Common myeloid progenitor, CD34-positive (primary cell): ENCODE results near the gene EEPD1.
"Not testable (repeated sequence)": the region's sequence is repeated elsewhere in the genome, so short reads cannot be mapped to it uniquely, and the experiment has no call there.

ENCODE experiments used
- CTCF ChIA-PET: fragments of 350-600 bp; sonication (Branson Sonifier 250); formaldehyde crosslinking; loops from one replicate; lab custom pipeline; 2021; ENCODE audit warnings: antibody characterized with exemption; lab: Charles Lee
- POLR2A ChIA-PET: fragments of 350-600 bp; sonication (Branson Sonifier 250); formaldehyde crosslinking; loops from one replicate; lab custom pipeline; 2021; ENCODE audit warnings: antibody characterized with exemption; lab: Charles Lee
- DNase-seq, 3 donors: peaks; one replicate each; pipeline versions ENCODE4 v3.0.0 to v3.0.0-alpha.2; 2013
- H3K27ac ChIP-seq, 2 experiments: 1 replicate in 1 of 2; 2 replicates in 1 of 2; pipeline ENCODE4 v1.7.0; 2013; ENCODE audit warnings: inconsistent platforms in 2 of 2, low read length in 2 of 2, mild to moderate bottlenecking in 2 of 2, low read depth in 1 of 2, moderate library complexity in 1 of 2; ENCODE audit not compliant: severe bottlenecking in 2 of 2, insufficient read depth in 1 of 2, poor library complexity in 1 of 2
- H3K27me3 ChIP-seq, 5 experiments: replicated peaks in 2 of 5; 1 replicate in 3 of 5; 2 replicates in 2 of 5; pipeline versions ENCODE4 v1.6.1 to v1.7.0; 2013; ENCODE audit warnings: low read length in 4 of 5, mild to moderate bottlenecking in 2 of 5, moderate library complexity in 2 of 5, inconsistent platforms in 1 of 5; ENCODE audit not compliant: insufficient read depth in 5 of 5, control insufficient read depth in 4 of 5
- H3K36me3 ChIP-seq, 4 experiments: 1 replicate in 2 of 4; 2 replicates in 2 of 4; pipeline versions ENCODE4 v1.6.1 to v1.7.0; 2013; ENCODE audit warnings: low read length in 3 of 4, control low read depth in 1 of 4, mild to moderate bottlenecking in 1 of 4; ENCODE audit not compliant: control insufficient read depth in 4 of 4, insufficient read depth in 4 of 4
- H3K4me1 ChIP-seq, 4 experiments: 1 replicate in 3 of 4; 2 replicates in 1 of 4; pipeline versions ENCODE4 v1.6.1 to v1.7.1; 2013; ENCODE audit warnings: low read length in 3 of 4, mild to moderate bottlenecking in 3 of 4, control low read depth in 1 of 4, inconsistent platforms in 1 of 4, moderate library complexity in 1 of 4; ENCODE audit not compliant: control insufficient read depth in 4 of 4, insufficient read depth in 4 of 4; ENCODE audit errors: control extremely low read depth in 1 of 4
- H3K4me3 ChIP-seq, 7 experiments: 1 replicate in 4 of 7; 2 replicates in 3 of 7; pipeline versions ENCODE4 v1.5.1 to v1.7.0; 2013; ENCODE audit warnings: mild to moderate bottlenecking in 7 of 7, low read length in 6 of 7, moderate library complexity in 6 of 7, inconsistent platforms in 2 of 7, low read depth in 2 of 7, control low read depth in 1 of 7; ENCODE audit not compliant: insufficient read depth in 4 of 7, control insufficient read depth in 1 of 7; ENCODE audit errors: extremely low read depth in 1 of 7
- H3K9me3 ChIP-seq, 5 experiments: 1 replicate in 4 of 5; 2 replicates in 1 of 5; pipeline versions ENCODE4 v1.6.1 to v1.7.1; 2013; ENCODE audit warnings: low read length in 4 of 5, mild to moderate bottlenecking in 2 of 5, inconsistent platforms in 1 of 5, low read depth in 1 of 5, moderate library complexity in 1 of 5; ENCODE audit not compliant: control insufficient read depth in 4 of 5, insufficient read depth in 2 of 5; ENCODE audit errors: control extremely low read depth in 1 of 5
- WGBS: methylation state at CpG from one replicate; pipeline ENCODE4 v1.1.5; 2013; ENCODE audit not compliant: insufficient coverage; 5-methylcytosine and 5-hydroxymethylcytosine counted together

The EEPD1 gene

GRCh38 chr7:36149240-36149639, 3.8 kb upstream of the EEPD1 start:
- POLR2A ChIA-PET, CTCF ChIA-PET, DNase-seq, H3K4me3 ChIP-seq, H3K9me3 ChIP-seq, H3K27me3 ChIP-seq, H3K27ac ChIP-seq, H3K36me3 ChIP-seq: not testable (repeated sequence)
- no CpG with 5 or more reads among the region's 2 CpGs for WGBS
- H3K4me1 ChIP-seq, result peaks cover 0 to 15% (median 12%) of the 10 kb centered on the region in 4 experiments

GRCh38 chr7:36149694-36150452, 3.2 kb upstream of the EEPD1 start:
- peaks cover 0 to 19% (median 18%) of the 10 kb centered on the region in 4 experiments for H3K4me1 ChIP-seq
- no peaks in the 10 kb centered on the region for H3K27me3 ChIP-seq
- H3K4me3 ChIP-seq, result no peak overlapping the region
- no peak for DNase-seq
- CTCF ChIA-PET, result interaction anchor here (0.6 kb wide), 1 partner anchor 141 kb away, joined by 3 read pairs; no protein-coding TSS in a partner anchor
- H3K9me3 ChIP-seq, result peaks cover 0 to 5% (median 4%) of the 10 kb centered on the region in 5 experiments
- POLR2A ChIA-PET, result interaction anchor here (0.6 kb wide), 1 partner anchor 37 kb away, joined by 4 read pairs; no protein-coding TSS in a partner anchor
- whole genome bisulfite sequencing, result 67% methylated on average over 4 of the region's 8 CpGs
- H3K36me3 ChIP-seq, result peaks cover 0 to 6% (median 0%) of the 10 kb centered on the region in 4 experiments
- no peak overlapping the region for H3K27ac ChIP-seq

- H3K27me3 ChIP-seq, result no peaks in the 10 kb centered on the region
- ChIA-PET CTCF (no interaction called here), POLR2A (interaction anchor here (0.5 kb wide), 1 partner anchor 1077 kb away, joined by 3 read pairs; no protein-coding TSS in a partner anchor)
- DNase-seq, result no peak
- H3K27ac ChIP-seq, result peak overlapping the region in 1 of 2 experiments; percentile 45
- 59% methylated on average over 27 of the region's 30 CpGs for WGBS
- peaks cover 0 to 10% (median 0%) of the 10 kb centered on the region in 4 experiments for H3K36me3 ChIP-seq
- peaks cover 7 to 39% (median 35%) of the 10 kb centered on the region in 4 experiments for H3K4me1 ChIP-seq
- H3K4me3 ChIP-seq, result peak overlapping the region in 6 of 7 experiments; percentile 32 to 93 (median 70)
- H3K9me3 ChIP-seq, result peaks cover 0 to 5% (median 4%) of the 10 kb centered on the region in 5 experiments
Observed at GRCh38 chr7:36151921-36152755, 916 bp upstream of the EEPD1 start.

- ChIA-PET CTCF (interaction anchor here (2.2 kb wide), 1 partner anchor 134 kb away, joined by 6 read pairs; no protein-coding TSS in a partner anchor), POLR2A (interaction anchor here (0.5 kb wide), 1 partner anchor 464 kb away, joined by 3 read pairs; no protein-coding TSS in a partner anchor)
- Histone ChIP-seq H3K4me1 (peaks cover 7 to 41% (median 35%) of the 10 kb centered on the region in 4 experiments), H3K4me3 (peak overlapping the region; percentile 65 to 93 (median 80)), H3K9me3 (peaks cover 0 to 2% (median under 1%) of the 10 kb centered on the region in 5 experiments), H3K36me3 (peaks cover 0 to 20% (median 3%) of the 10 kb centered on the region in 4 experiments), H3K27me3 (no peaks in the 10 kb centered on the region), H3K27ac (peak overlapping the region in 1 of 2 experiments; percentile 9)
- 4% methylated on average over 24 of the region's 32 CpGs for WGBS
- no peak for DNase-seq
Observed at GRCh38 chr7:36153571-36154097, 580 bp downstream of the EEPD1 start.

- Histone ChIP-seq H3K4me1 (peaks cover 7 to 41% (median 35%) of the 10 kb centered on the region in 4 experiments), H3K27me3 (no peaks in the 10 kb centered on the region), H3K9me3 (no peaks in the 10 kb centered on the region), H3K4me3 (peak overlapping the region in 5 of 7 experiments; percentile 72 to 93 (median 84)), H3K27ac (no peak overlapping the region), H3K36me3 (peaks cover 0 to 20% (median 3%) of the 10 kb centered on the region in 4 experiments)
- ChIA-PET POLR2A (interaction anchor here (0.5 kb wide), 1 partner anchor 465 kb away, joined by 3 read pairs; no protein-coding TSS in a partner anchor), CTCF (interaction anchor here (1.4 to 2.2 kb wide), 2 partner anchors 127 to 133 kb away, joined by 3 to 6 read pairs; no protein-coding TSS in a partner anchor)
- WGBS, result 98% methylated on average over 44 of the region's 44 CpGs
- no peak for DNase-seq
Observed at GRCh38 chr7:36154255-36155212, 1.5 kb downstream of the EEPD1 start.
